ENCODE measurements around the gene COX10.

- TF ChIP-seq, protein P1, sequence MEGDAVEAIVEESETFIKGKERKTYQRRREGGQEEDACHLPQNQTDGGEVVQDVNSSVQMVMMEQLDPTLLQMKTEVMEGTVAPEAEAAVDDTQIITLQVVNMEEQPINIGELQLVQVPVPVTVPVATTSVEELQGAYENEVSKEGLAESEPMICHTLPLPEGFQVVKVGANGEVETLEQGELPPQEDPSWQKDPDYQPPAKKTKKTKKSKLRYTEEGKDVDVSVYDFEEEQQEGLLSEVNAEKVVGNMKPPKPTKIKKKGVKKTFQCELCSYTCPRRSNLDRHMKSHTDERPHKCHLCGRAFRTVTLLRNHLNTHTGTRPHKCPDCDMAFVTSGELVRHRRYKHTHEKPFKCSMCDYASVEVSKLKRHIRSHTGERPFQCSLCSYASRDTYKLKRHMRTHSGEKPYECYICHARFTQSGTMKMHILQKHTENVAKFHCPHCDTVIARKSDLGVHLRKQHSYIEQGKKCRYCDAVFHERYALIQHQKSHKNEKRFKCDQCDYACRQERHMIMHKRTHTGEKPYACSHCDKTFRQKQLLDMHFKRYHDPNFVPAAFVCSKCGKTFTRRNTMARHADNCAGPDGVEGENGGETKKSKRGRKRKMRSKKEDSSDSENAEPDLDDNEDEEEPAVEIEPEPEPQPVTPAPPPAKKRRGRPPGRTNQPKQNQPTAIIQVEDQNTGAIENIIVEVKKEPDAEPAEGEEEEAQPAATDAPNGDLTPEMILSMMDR (optimal IDR thresholded peaks at IDR 0.05 in 1 of 3, IDR thresholded peaks at IDR 0.05 in 1 of 3, conservative IDR thresholded peaks at IDR 0.05 in 1 of 3; ENCODE audit: extremely low read depth in 1 of 3, insufficient read depth in 2 of 3, low read length in 3 of 3) = no peak
- no peak for TF ChIP-seq EZH2 (IDR thresholded peaks at IDR 0.05; ENCODE audit: low read length)
These were observed 31.1 kb upstream of the COX10 start for GRCh38 chr17:14038206-14038605.

Measured in keratinocyte (primary cell).